GM23338 (cell line): ENCODE measurements around the gene ADCY4. TPM values are rescaled to one million over a fixed set of nuclear protein-coding genes. Genes with fewer than 3 reads are reported as not detected.

Experiments
- ATAC-seq: fragments of 200-7000 bp; cut with Tn5 transposase; 3 replicates; pipeline ENCODE4 v1.9.1; 2020
- DNase-seq: peaks from one replicate; pipeline ENCODE4 v3.0.0-alpha.2; 2015; ENCODE audit warnings: low spot score
- H2AFZ ChIP-seq: fragments of 200-600 bp; sonication (generic); 2 replicates; pipeline ENCODE4 v1.8.0; 2016; ENCODE audit warnings: antibody characterized with exemption, mild to moderate bottlenecking, moderate library complexity
- H3F3A ChIP-seq: fragments of 200-600 bp; sonication (generic); replicated peaks from 2 replicates; pipeline ENCODE4 v1.8.0; 2017; ENCODE audit warnings: antibody characterized with exemption, mixed run types, low read depth
- H3K27ac ChIP-seq: fragments of 200-600 bp; sonication (generic); 2 replicates; pipeline ENCODE4 v1.6.1; 2016; ENCODE audit warnings: low read depth
- H3K27me3 ChIP-seq: fragments of 200-600 bp; sonication (generic); 2 replicates; pipeline ENCODE4 v1.8.0; 2016; ENCODE audit warnings: mild to moderate bottlenecking, mixed run types, moderate library complexity; ENCODE audit not compliant: insufficient read depth
- H3K36me3 ChIP-seq: fragments of 200-600 bp; sonication (generic); 2 replicates; pipeline ENCODE4 v1.8.0; 2016; ENCODE audit warnings: mild to moderate bottlenecking; ENCODE audit not compliant: insufficient read depth
- H3K4me1 ChIP-seq: fragments of 200-600 bp; sonication (generic); 2 replicates; pipeline ENCODE4 v1.8.0; 2016; ENCODE audit warnings: mild to moderate bottlenecking, moderate library complexity; ENCODE audit not compliant: insufficient read depth
- H3K4me2 ChIP-seq: fragments of 200-600 bp; sonication (generic); 2 replicates; pipeline ENCODE4 v1.7.1; 2017; ENCODE audit warnings: mixed run types
- H3K4me3 ChIP-seq: fragments of 200-600 bp; sonication (generic); 2 replicates; pipeline ENCODE4 v1.6.1; 2016; ENCODE audit warnings: mixed run types
- H3K79me2 ChIP-seq: fragments of 200-600 bp; sonication (generic); replicated peaks from 2 replicates; pipeline ENCODE4 v1.8.0; 2017; ENCODE audit warnings: mild to moderate bottlenecking; ENCODE audit not compliant: insufficient read depth
- H3K9me2 ChIP-seq: fragments of 200-600 bp; sonication (generic); 2 replicates; pipeline ENCODE4 v1.8.0; 2017; ENCODE audit not compliant: insufficient read depth
- H4K20me1 ChIP-seq: fragments of 200-600 bp; sonication (generic); replicated peaks from 2 replicates; pipeline ENCODE4 v1.8.0; 2017; ENCODE audit warnings: mild to moderate bottlenecking; ENCODE audit not compliant: insufficient read depth
- H3K27ac Mint-ChIP-seq: 2 replicates; pipeline ENCODE4 v1.8.0; 2020; ENCODE audit warnings: inconsistent platforms, mild to moderate bottlenecking, moderate library complexity, mixed read lengths
- H3K27me3 Mint-ChIP-seq: 3 replicates; pipeline ENCODE4 v1.8.0; 2022; ENCODE audit warnings: low read depth, mild to moderate bottlenecking, moderate library complexity, mixed read lengths, inconsistent platforms; ENCODE audit not compliant: insufficient read depth, poor library complexity
- H3K36me3 Mint-ChIP-seq: 3 replicates; pipeline ENCODE4 v1.8.0; 2021; ENCODE audit warnings: low read depth, mild to moderate bottlenecking, inconsistent platforms, moderate library complexity, mixed read lengths
- H3K4me1 Mint-ChIP-seq: 3 replicates; pipeline ENCODE4 v1.8.0; 2020; ENCODE audit warnings: mild to moderate bottlenecking, inconsistent platforms, mixed read lengths
- H3K4me3 Mint-ChIP-seq: 3 replicates; pipeline ENCODE4 v1.8.0; 2021; ENCODE audit warnings: moderate library complexity, mild to moderate bottlenecking, inconsistent platforms, mixed read lengths
- H3K9me3 Mint-ChIP-seq: 3 replicates; pipeline ENCODE4 v1.8.0; 2020; ENCODE audit warnings: moderate library complexity, mild to moderate bottlenecking, inconsistent platforms, mixed read lengths
- ETS1 ChIP-seq: IDR thresholded peaks from 2 replicates; pipeline ENCODE4 v1.6.1; 2016; ENCODE audit warnings: antibody characterized with exemption
- JUNB ChIP-seq: IDR thresholded peaks from one replicate; pipeline ENCODE4 v1.6.1; 2016; ENCODE audit warnings: antibody characterized with exemption; ENCODE audit not compliant: unreplicated experiment
- NANOG ChIP-seq: IDR thresholded peaks from 2 replicates; pipeline ENCODE4 v1.6.1; 2016; ENCODE audit warnings: antibody characterized with exemption, borderline replicate concordance
- POLR2AphosphoS5 ChIP-seq: IDR thresholded peaks from 2 replicates; pipeline ENCODE4 v1.6.1; 2016; ENCODE audit warnings: antibody characterized with exemption, low read depth
- STAT1 ChIP-seq: IDR thresholded peaks from one replicate; pipeline ENCODE4 v1.6.1; 2016; ENCODE audit warnings: antibody characterized with exemption; ENCODE audit not compliant: unreplicated experiment
- ZNF114 ChIP-seq: fragments of 250-450 bp; sonication (Bioruptor Pico); IDR thresholded peaks from 2 replicates; pipeline ENCODE4 v1.5.0; 2020; ENCODE audit warnings: mild to moderate bottlenecking, moderate library complexity
- ZNF331 ChIP-seq: fragments of 250-450 bp; sonication (Bioruptor Pico); IDR thresholded peaks from 2 replicates; pipeline ENCODE4 v1.5.0; 2020; ENCODE audit warnings: low read depth, mild to moderate bottlenecking, moderate library complexity
- polyA plus RNA-seq: library from polyadenylated mRNA; unstranded; fragments of >200 nt; fragmentation: Nextera tagmentation; extraction: Ambion mirVana; gene quantifications from 2 replicates; pipeline ENCODE4 v1.2.1, GENCODE V29; 2016
- total RNA-seq: library from RNA; depleted of rRNA; stranded (reverse); fragments of >200 nt; shearing (Covaris generic); gene quantifications from 2 replicates; pipeline ENCODE4 v1.2.3, GENCODE V29; 2014
- TF ChIP-seq, protein P1 (sequence below): IDR thresholded peaks from one replicate; pipeline ENCODE4 v1.6.1; 2018; ENCODE audit warnings: antibody characterized with exemption; ENCODE audit not compliant: unreplicated experiment
- TF ChIP-seq, protein P2 (sequence below), 2 experiments: fragments of 200-600 bp in 1 of 2; sonication (generic) in 1 of 2; conservative IDR thresholded peaks; 2 replicates each; pipeline versions ENCODE4 v1.5.1 to v1.6.1; 2016 to 2017; ENCODE audit warnings: antibody characterized with exemption in 2 of 2, low read depth in 2 of 2, mild to moderate bottlenecking in 2 of 2, moderate library complexity in 1 of 2

The ADCY4 gene
- total and polyA plus RNA-seq, 2 experiments from 2014 or later, result 0.10 to 0.40 TPM

DNA sequence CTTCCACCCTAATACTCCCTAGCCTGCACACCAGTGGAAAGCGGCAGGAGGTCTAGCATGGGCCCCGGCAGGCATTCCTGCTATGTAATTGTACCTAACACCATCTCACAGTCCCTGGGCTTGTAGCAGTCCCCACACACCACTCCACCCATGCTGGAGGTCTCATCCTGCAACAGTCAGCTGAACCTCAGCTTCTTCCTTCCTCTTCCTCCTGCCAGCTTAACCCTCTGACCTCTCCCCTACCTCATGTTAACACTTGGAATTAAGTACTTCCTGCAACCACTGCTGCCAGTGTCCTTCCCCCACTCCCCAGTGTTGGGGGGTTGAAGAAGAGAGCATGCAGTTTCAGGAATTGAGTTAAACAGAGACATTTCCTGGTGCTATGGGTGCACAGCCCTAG is 7.6 kb downstream of the ADCY4 start (continued):
- TF ChIP-seq, protein P1, sequence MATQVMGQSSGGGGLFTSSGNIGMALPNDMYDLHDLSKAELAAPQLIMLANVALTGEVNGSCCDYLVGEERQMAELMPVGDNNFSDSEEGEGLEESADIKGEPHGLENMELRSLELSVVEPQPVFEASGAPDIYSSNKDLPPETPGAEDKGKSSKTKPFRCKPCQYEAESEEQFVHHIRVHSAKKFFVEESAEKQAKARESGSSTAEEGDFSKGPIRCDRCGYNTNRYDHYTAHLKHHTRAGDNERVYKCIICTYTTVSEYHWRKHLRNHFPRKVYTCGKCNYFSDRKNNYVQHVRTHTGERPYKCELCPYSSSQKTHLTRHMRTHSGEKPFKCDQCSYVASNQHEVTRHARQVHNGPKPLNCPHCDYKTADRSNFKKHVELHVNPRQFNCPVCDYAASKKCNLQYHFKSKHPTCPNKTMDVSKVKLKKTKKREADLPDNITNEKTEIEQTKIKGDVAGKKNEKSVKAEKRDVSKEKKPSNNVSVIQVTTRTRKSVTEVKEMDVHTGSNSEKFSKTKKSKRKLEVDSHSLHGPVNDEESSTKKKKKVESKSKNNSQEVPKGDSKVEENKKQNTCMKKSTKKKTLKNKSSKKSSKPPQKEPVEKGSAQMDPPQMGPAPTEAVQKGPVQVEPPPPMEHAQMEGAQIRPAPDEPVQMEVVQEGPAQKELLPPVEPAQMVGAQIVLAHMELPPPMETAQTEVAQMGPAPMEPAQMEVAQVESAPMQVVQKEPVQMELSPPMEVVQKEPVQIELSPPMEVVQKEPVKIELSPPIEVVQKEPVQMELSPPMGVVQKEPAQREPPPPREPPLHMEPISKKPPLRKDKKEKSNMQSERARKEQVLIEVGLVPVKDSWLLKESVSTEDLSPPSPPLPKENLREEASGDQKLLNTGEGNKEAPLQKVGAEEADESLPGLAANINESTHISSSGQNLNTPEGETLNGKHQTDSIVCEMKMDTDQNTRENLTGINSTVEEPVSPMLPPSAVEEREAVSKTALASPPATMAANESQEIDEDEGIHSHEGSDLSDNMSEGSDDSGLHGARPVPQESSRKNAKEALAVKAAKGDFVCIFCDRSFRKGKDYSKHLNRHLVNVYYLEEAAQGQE, result no peak
- TF ChIP-seq ZNF331 (CRISPR knock-in tag), result no peak
- TF ChIP-seq, protein P2, sequence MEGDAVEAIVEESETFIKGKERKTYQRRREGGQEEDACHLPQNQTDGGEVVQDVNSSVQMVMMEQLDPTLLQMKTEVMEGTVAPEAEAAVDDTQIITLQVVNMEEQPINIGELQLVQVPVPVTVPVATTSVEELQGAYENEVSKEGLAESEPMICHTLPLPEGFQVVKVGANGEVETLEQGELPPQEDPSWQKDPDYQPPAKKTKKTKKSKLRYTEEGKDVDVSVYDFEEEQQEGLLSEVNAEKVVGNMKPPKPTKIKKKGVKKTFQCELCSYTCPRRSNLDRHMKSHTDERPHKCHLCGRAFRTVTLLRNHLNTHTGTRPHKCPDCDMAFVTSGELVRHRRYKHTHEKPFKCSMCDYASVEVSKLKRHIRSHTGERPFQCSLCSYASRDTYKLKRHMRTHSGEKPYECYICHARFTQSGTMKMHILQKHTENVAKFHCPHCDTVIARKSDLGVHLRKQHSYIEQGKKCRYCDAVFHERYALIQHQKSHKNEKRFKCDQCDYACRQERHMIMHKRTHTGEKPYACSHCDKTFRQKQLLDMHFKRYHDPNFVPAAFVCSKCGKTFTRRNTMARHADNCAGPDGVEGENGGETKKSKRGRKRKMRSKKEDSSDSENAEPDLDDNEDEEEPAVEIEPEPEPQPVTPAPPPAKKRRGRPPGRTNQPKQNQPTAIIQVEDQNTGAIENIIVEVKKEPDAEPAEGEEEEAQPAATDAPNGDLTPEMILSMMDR (conservative IDR thresholded peaks at IDR 0.05; ENCODE audit: low read depth in 2 of 2), result no peak
- TF ChIP-seq POLR2AphosphoS5, result no peak
- no peak for TF ChIP-seq ETS1
- TF ChIP-seq NANOG, result no peak
- no peak for TF ChIP-seq ZNF114
- TF ChIP-seq JUNB, result no peak

DNA sequence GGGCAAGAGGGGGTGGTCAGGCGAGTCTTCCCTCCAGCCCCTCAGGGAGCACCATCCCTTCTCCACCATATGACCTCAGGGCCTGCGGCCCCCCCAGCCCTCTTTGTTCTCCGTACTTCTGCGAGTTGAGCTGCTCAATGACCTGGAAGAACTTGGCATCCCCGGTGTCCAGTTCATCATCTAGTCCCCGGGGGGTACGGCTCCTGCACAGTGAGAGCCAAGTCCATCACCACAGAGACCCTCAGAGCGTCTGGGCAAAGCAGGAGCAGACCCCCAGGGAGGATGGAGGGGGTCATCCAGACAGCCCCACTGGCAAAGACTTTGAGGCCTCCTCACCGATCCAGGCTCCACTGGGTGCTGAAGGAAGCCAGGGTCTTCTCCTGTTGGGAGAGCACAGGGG is 8.9 kb downstream of the ADCY4 start:
- no peak for TF ChIP-seq ETS1
- no peak for TF ChIP-seq STAT1
- TF ChIP-seq ZNF331 (CRISPR knock-in tag), result no peak
- H3K4me1 Mint-ChIP-seq, result peaks cover 2% of the 10 kb centered on the region; the same call in 1 of the 3 replicates
- Histone ChIP-seq H3K27ac (no peak overlapping the region), H3K4me3 (no peak overlapping the region), H3K4me2 (no peak overlapping the region), H4K20me1 (no peaks in the 10 kb centered on the region; the same call in 1 of the 2 replicates), H3K27me3 (peaks cover 28% of the 10 kb centered on the region), H3K36me3 (no peaks in the 10 kb centered on the region), H3F3A (no peaks in the 10 kb centered on the region), H3K79me2 (no peaks in the 10 kb centered on the region), H3K9me2 (no peaks in the 10 kb centered on the region), H3K4me1 (no peaks in the 10 kb centered on the region), H2AFZ (no peak overlapping the region)
- peaks cover 25% of the 10 kb centered on the region for H3K27me3 Mint-ChIP-seq
- no peak for ATAC-seq
- H3K27ac Mint-ChIP-seq, result no peak overlapping the region
- no peaks in the 10 kb centered on the region; the same call in 2 of the 3 replicates for H3K9me3 Mint-ChIP-seq
- DNase-seq, result no peak
- no peaks in the 10 kb centered on the region; the same call in 2 of the 3 replicates for H3K36me3 Mint-ChIP-seq
- no peak overlapping the region for H3K4me3 Mint-ChIP-seq
